DMS 273 treated with DMSO at 0.1 percent for 48 hours (cell line): ENCODE data around the gene RSU1.
A peak's percentile ranks its signal among the peaks of the same experiment; 100 is the strongest.

Experiments used
- DNase-seq: peaks from one replicate; lab custom pipeline; 2025; lab: John Stamatoyannopoulos, UW

Gene RSU1

GRCh38 chr10:16602104-16602775 lies 215.0 kb downstream of the RSU1 start:
- DNase-seq: no peak

GRCh38 chr10:16599662-16600061 lies 217.6 kb downstream of the RSU1 start:
- DNase-seq: no peak

GRCh38 chr10:16597656-16598055 lies 219.6 kb downstream of the RSU1 start:
- DNase-seq: no peak

- DNase-seq: no peak
Measured at GRCh38 chr10:16592378-16592777, 224.8 kb downstream of the RSU1 start.

GRCh38 chr10:16586358-16587138 lies 230.7 kb downstream of the RSU1 start:
- no peak for DNase-seq

GRCh38 chr10:16585103-16585502 lies 232.1 kb downstream of the RSU1 start:
- DNase-seq: no peak

GRCh38 chr10:16583382-16583781 lies 233.8 kb downstream of the RSU1 start:
- DNase-seq: no peak

GRCh38 chr10:16581202-16581601 lies 236.0 kb downstream of the RSU1 start:
- no peak for DNase-seq

GRCh38 chr10:16570731-16571130 lies 246.5 kb downstream of the RSU1 start:
- no peak for DNase-seq

- no peak for DNase-seq
Measured at GRCh38 chr10:16566202-16566805, 250.9 kb downstream of the RSU1 start.

GRCh38 chr10:16565604-16566003 lies 251.6 kb downstream of the RSU1 start:
- no peak for DNase-seq

GRCh38 chr10:16562891-16563290 lies 254.3 kb downstream of the RSU1 start:
- no peak for DNase-seq

GRCh38 chr10:16559236-16559773 lies 257.9 kb downstream of the RSU1 start:
- DNase-seq: no peak

GRCh38 chr10:16547973-16548372 lies 269.3 kb downstream of the RSU1 start:
- DNase-seq: no peak

GRCh38 chr10:16545116-16545736 lies 272.0 kb downstream of the RSU1 start:
- DNase-seq: peak; percentile 80

- no peak for DNase-seq
Measured at GRCh38 chr10:16544591-16544990, 272.6 kb downstream of the RSU1 start.

- DNase-seq: no peak
Measured at GRCh38 chr10:16544099-16544498, 273.1 kb downstream of the RSU1 start.
